Activated T-cell treated with anti-CD3 and anti-CD28 coated beads for 24 hours (primary cell): Measurements from ENCODE around the gene AAK1.
"Not testable (repeated sequence)": the region's sequence is repeated elsewhere in the genome, so short reads cannot be mapped to it uniquely, and the experiment has no call there.

Experiments
- DNase-seq: peaks from one replicate; pipeline ENCODE4 v3.0.0-alpha.2; 2020; ENCODE audit warnings: low read depth

Gene AAK1

GRCh38 chr2:69600425-69600824 is 43.1 kb downstream of the AAK1 start:
- no peak for DNase-seq

GRCh38 chr2:69597843-69598610 is 45.5 kb downstream of the AAK1 start:
- no peak for DNase-seq

- no peak for DNase-seq
Observed at GRCh38 chr2:69597105-69597504, 46.4 kb downstream of the AAK1 start.

GRCh38 chr2:69594341-69594740 is 49.2 kb downstream of the AAK1 start:
- no peak for DNase-seq

- DNase-seq = no peak
Observed at GRCh38 chr2:69592511-69592910, 51.0 kb downstream of the AAK1 start.

- DNase-seq = no peak
Observed at GRCh38 chr2:69589973-69590652, 53.4 kb downstream of the AAK1 start.

- no peak for DNase-seq
Observed at GRCh38 chr2:69588945-69589344, 54.6 kb downstream of the AAK1 start.

GRCh38 chr2:69588403-69588802 is 55.1 kb downstream of the AAK1 start:
- DNase-seq = no peak

DNA sequence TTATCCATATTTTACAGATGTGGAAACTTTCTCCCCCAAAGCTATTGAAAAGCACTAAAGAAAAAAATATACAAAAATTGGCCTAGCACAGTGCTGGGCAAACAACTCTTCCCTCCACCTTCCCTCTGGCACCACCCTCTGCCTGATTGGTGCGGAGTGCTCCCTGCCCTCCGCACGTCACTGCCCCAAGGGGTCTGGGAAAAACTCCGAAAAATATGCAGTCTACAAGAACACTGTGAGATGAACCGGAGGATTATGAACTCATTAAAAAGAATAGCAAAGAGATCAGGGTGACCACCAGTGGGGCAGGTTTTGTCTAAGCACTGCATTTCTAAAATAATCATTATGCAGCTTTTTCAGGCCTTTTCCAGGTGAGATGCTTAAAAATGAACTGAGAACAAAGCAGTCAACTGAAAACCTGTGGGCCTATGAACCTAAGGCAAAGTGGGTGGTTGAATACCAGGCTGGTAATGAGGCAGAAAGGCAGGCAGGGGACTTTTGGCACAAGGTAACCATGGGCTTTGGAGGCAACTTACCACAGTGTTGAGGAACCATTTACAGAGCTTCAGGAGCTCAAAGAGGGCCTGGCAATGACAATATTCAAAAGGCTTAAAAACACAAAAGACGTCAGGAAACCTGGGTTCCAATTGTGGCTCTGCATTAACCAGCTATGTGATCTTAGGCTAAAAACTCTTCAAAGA is 57.5 kb downstream of the AAK1 start:
- no peak for DNase-seq

DNA sequence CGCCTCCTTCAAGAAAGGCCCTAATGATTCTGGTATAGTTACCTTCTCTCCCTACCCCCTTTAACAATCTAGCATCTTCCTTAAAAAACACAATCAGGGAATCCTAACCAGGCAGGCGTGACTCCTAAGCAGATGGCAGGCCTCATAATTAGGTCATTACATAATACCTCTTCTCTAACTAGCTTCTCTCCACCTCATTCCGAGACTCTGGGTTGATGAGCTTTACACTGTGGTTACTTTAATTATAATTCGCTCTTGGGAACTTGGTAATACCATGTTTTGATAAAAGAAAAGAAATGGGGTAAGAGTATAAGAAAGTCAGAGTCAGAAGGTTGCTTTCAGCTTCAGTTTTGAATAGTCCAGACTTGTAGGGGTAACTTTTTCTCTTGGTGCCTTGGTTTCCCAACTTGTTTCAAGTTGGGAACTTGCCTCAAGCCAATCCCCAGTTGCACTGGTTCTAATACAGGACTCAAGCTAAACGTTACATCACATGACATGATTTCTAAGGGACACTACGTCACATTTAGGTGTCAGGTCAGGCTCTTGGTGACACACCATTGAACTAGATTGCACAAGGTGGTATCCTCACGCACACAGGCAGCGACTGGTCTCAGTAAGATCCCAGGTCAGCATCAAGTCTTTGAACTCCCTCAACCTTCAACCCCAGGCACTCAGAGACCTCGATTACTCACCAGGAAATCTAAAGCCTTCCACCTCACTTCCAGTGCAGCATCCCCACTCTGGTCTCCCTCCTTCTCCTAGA is 59.2 kb downstream of the AAK1 start:
- DNase-seq = no peak

DNA sequence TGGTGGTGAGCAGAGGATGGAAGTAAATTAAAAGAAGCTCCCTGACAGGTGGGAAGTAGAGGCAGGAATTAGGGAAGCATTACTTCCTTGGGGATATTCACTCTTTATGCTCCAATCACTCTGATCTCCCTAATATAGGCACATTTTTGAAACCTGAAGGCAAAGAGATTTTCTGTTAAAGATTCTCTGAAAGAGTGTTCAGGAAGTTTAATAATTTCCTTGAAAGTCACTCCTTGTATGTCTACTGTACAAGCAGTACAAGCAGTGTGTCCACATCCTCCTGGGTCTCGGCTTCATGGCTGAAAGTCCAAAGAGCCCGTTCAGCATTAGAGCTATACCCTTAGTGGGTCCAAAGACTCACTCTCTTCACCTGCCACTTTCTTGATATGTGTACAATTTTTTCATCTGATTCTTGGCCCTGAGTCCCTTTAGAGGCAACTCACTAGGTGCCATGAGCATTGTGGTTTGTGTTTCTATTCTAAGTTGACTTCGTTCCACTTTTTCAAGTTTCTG is 60.2 kb downstream of the AAK1 start:
- no peak for DNase-seq

DNA sequence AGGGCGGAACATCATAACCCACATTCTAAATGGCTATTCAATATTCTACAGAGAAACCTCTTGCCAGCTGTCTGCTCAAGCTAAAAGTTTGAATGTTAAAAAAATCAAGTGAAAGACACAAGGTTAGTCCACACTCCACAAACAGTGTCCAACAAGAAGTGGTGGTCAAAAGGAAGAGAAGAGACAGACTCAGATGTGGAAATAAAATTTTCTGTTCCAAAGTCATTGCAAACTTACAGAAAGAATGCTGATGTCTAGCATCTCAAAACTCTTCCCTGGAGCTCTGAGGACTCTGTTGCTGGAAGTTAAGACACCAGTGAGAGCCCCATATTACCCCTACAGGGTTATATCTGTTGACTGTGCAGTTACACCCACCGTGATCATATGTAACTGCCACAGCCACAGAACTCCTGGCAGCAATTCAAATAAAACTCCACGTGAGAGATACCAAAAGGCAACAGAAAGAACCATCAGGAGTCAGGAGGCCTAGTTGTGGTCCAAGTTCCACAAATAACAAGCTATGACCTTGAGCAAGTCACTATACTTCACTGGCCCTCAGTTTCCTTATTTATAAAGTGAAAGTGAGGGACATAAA is 60.9 kb downstream of the AAK1 start:
- DNase-seq = no peak

GRCh38 chr2:69581774-69582581 is 61.6 kb downstream of the AAK1 start:
- DNase-seq = no peak

GRCh38 chr2:69580486-69580885 is 63.1 kb downstream of the AAK1 start:
- DNase-seq = no peak

DNA sequence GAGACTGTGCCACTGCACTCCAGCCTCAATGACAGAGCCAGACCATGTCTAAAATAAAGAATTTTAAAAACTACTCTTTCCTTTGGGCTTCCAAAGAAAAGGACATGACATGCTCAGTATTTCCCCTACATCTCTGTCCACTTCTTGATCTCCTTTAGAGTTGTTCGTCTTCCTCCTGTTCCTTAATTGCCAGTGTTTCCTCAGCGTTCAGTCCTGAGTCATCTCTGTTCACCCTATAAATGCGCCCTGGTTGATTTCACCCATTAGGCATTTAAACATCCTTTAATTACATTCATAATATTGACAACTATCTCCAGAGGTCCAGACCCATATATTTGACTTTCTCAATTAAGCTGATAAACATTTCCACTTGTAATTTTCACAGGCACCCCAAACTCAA is 64.0 kb downstream of the AAK1 start:
- DNase-seq = no peak

GRCh38 chr2:69578198-69578540 is 65.4 kb downstream of the AAK1 start:
- no peak for DNase-seq

- DNase-seq = no peak
Observed at GRCh38 chr2:69577467-69578197, 65.9 kb downstream of the AAK1 start.

- DNase-seq = no peak
Observed at GRCh38 chr2:69576880-69577279, 66.7 kb downstream of the AAK1 start.

DNA sequence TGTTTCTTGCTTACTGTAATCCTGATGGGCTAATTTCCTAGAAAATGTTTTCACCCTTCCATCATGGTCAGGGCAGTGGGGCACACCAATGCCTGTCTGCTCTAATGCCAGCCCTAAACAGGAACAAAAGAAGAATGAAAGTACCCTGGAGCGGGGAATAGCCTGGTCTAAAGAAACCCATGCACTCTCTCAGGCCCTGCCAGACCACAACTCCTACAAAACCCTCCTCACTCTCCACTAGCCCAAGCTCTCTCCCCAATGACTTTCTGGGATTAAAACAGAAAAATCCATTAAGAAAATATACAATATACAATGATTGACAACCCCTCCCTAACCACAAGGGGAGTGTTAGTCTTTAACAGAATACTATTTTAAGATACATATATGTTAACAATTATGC is 67.6 kb downstream of the AAK1 start:
- no peak for DNase-seq

DNA sequence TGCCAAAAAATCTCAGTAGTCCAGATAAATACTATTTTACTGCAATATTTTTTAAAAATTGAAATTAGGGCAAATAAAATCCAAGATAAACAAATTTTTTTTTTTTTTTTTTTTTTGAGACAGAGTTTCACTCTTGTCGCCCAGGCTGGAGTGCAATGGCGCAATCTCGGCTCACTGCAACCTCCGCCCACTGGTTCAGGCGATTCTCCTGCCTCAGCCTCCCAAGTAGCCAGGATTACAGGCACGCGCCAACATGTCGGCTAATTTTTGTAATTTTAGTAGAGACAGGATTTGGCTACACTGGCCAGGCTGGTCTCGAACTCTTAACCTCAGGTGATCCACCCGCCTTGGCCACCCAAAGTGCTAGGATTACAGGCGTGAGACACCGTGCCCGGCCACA is 68.2 kb downstream of the AAK1 start:
- not testable (repeated sequence) for DNase-seq
